Endothelial cell of umbilical vein (primary cell): ENCODE results near the gene NALF2. TPM values are rescaled to one million over a fixed set of nuclear protein-coding genes. Genes with fewer than 3 reads are reported as not detected.

Experiments used
- BruUV-seq: library from RNA; stranded (reverse); fragments of 400-500 nt; replicated peaks from 2 replicates; lab custom pipeline; 2021; lab: Mats Ljungman, UMichigan
- CTCF ChIA-PET: fragments of 300-600, 350-600 bp; sonication (Branson Sonifier 250); formaldehyde crosslinking; loops from one replicate; lab custom pipeline; 2021; ENCODE audit warnings: antibody characterized with exemption, inconsistent platforms; lab: Charles Lee
- POLR2A ChIA-PET: fragments of 300-600, 350-600 bp; sonication (Branson Sonifier 250); formaldehyde crosslinking; loops from one replicate; lab custom pipeline; 2021; ENCODE audit warnings: antibody characterized with exemption, inconsistent platforms; lab: Charles Lee
- DNase-seq: peaks from one replicate; pipeline ENCODE4 v3.0.0-alpha.2; 2011; ENCODE audit warnings: low read depth, low spot score
- FAIRE-seq: peaks from 2 replicates; lab custom pipeline; 2011; peaks lifted over from hg19 to GRCh38; lab: Jason Lieb, UNC
- H2AFZ ChIP-seq: 2 replicates; pipeline ENCODE4 v1.6.0; 2012; ENCODE audit warnings: low read depth, low read length, control low read depth, inconsistent platforms
- H3K27ac ChIP-seq: 2 replicates; pipeline ENCODE4 v1.5.1; 2011; ENCODE audit warnings: low read depth, mild to moderate bottlenecking, control low read depth, low read length, moderate library complexity; ENCODE audit not compliant: insufficient read depth
- H3K27me3 ChIP-seq, 2 experiments: 2 replicates each; pipeline versions ENCODE4 v1.6.0 to v1.6.1; 2011; ENCODE audit warnings: low read length in 2 of 2, mixed read lengths in 1 of 2; ENCODE audit not compliant: control insufficient read depth in 2 of 2, insufficient read depth in 2 of 2
- H3K36me3 ChIP-seq, 2 experiments: 2 replicates in 1 of 2; 3 replicates in 1 of 2; pipeline ENCODE4 v1.5.1; 2011; ENCODE audit warnings: low read length in 2 of 2, mild to moderate bottlenecking in 1 of 2, moderate library complexity in 1 of 2; ENCODE audit not compliant: control insufficient read depth in 2 of 2, insufficient read depth in 2 of 2; ENCODE audit errors: extremely low read depth in 1 of 2
- H3K4me1 ChIP-seq: 3 replicates; pipeline ENCODE4 v1.5.1; 2011; ENCODE audit warnings: mild to moderate bottlenecking, low read length; ENCODE audit not compliant: control insufficient read depth, insufficient read depth; ENCODE audit errors: extremely low read depth
- H3K4me2 ChIP-seq: 2 replicates; pipeline ENCODE4 v1.6.1; 2011; ENCODE audit warnings: low read length, control low read depth, mixed read lengths; ENCODE audit not compliant: insufficient read depth
- H3K4me3 ChIP-seq, 3 experiments: fragments of 200-600 bp in 1 of 3; sonication (generic), shearing (Covaris generic) in 1 of 3; replicated peaks in 1 of 3; 2 replicates each; pipeline ENCODE4 v1.5.1; 2011 to 2016; ENCODE audit warnings: control low read depth in 3 of 3, low read length in 3 of 3, mild to moderate bottlenecking in 2 of 3, inconsistent platforms in 1 of 3, low read depth in 1 of 3, moderate library complexity in 1 of 3; ENCODE audit not compliant: insufficient read depth in 1 of 3
- H3K79me2 ChIP-seq: 2 replicates; pipeline ENCODE4 v1.6.0; 2012; ENCODE audit warnings: low read length, inconsistent platforms; ENCODE audit not compliant: control insufficient read depth, insufficient read depth
- H3K9ac ChIP-seq: replicated peaks from 2 replicates; pipeline ENCODE3; 2011; ENCODE audit warnings: low read length, control low read depth; ENCODE audit not compliant: insufficient read depth; ENCODE audit errors: extremely low read depth
- H3K9me1 ChIP-seq: replicated peaks from 3 replicates; pipeline ENCODE4 v1.6.0; 2011; ENCODE audit warnings: mild to moderate bottlenecking, low read length; ENCODE audit not compliant: control insufficient read depth, insufficient read depth; ENCODE audit errors: extremely low read depth
- H3K9me3 ChIP-seq: replicated peaks from 2 replicates; pipeline ENCODE4 v1.5.1; 2012; ENCODE audit warnings: low read length, inconsistent platforms; ENCODE audit not compliant: control insufficient read depth, insufficient read depth
- H4K20me1 ChIP-seq: replicated peaks from 2 replicates; pipeline ENCODE3; 2011; ENCODE audit warnings: mild to moderate bottlenecking, low read length; ENCODE audit not compliant: control insufficient read depth, insufficient read depth; ENCODE audit errors: extremely low read depth
- CTCF ChIP-seq, 2 donors: IDR thresholded peaks; 1 replicate in 1 of 2; 2 replicates in 1 of 2; pipeline ENCODE4 v1.5.1; 2011; ENCODE audit warnings: low read length in 2 of 2, mild to moderate bottlenecking in 2 of 2, moderate library complexity in 2 of 2, control low read depth in 1 of 2, inconsistent platforms in 1 of 2, low read depth in 1 of 2; ENCODE audit not compliant: insufficient read depth in 1 of 2; ENCODE audit errors: extremely low read depth in 1 of 2
- EZH2 ChIP-seq: IDR thresholded peaks from 2 replicates; pipeline ENCODE4 v1.6.1; 2012; ENCODE audit warnings: borderline replicate concordance, low read depth, mild to moderate bottlenecking, moderate library complexity, low read length, inconsistent platforms; ENCODE audit not compliant: severe bottlenecking
- FOS ChIP-seq: IDR thresholded peaks from 2 replicates; pipeline ENCODE4 v1.6.1; 2011; ENCODE audit warnings: mild to moderate bottlenecking, low read length, moderate library complexity, borderline replicate concordance; ENCODE audit not compliant: insufficient read depth
- GATA2 ChIP-seq: IDR thresholded peaks from 2 replicates; pipeline ENCODE4 v1.7.0; 2011; ENCODE audit warnings: low read depth, mild to moderate bottlenecking, moderate library complexity, mixed read lengths, low read length; ENCODE audit not compliant: insufficient read length, insufficient read depth
- JUN ChIP-seq: IDR thresholded peaks from 2 replicates; pipeline ENCODE4 v1.6.1; 2011; ENCODE audit warnings: borderline replicate concordance, low read depth; ENCODE audit not compliant: insufficient read length, insufficient read depth
- MAX ChIP-seq: IDR thresholded peaks from 2 replicates; pipeline ENCODE4 v1.6.1; 2011; ENCODE audit not compliant: insufficient read depth, insufficient read length
- MYC ChIP-seq: IDR thresholded peaks from one replicate; pipeline ENCODE4 v1.6.1; 2011; ENCODE audit warnings: mild to moderate bottlenecking, low read depth, low read length
- POLR2A ChIP-seq: IDR thresholded peaks from 2 replicates; pipeline ENCODE4 v1.6.1; 2012; ENCODE audit warnings: low read depth, mild to moderate bottlenecking, control low read depth, low read length
- POLR2AphosphoS5 ChIP-seq: IDR thresholded peaks from 2 replicates; pipeline ENCODE4 v1.6.1; 2012; ENCODE audit warnings: low read depth, mild to moderate bottlenecking, control low read depth, low read length, moderate library complexity; ENCODE audit not compliant: insufficient read depth
- dilution Hi-C: fragments of 300-500 bp; cut with MboI; formaldehyde crosslinking; loops from one replicate; pipeline ENCODE4 v1.15.0; 2019; ENCODE audit warnings: low sequenced_read_pairs; ENCODE audit not compliant: extremely low pct_ligation_motif_present
- intact Hi-C: fragments of 100-400 bp; cut with micrococcal nuclease; formaldehyde crosslinking; loops from one replicate; pipeline ENCODE4 v1.10.0; 2022
- polyA plus RNA-seq, 4 experiments: library from polyadenylated mRNA; depleted of rRNA in 3 of 4; stranded (reverse) in 3 of 4; unstranded in 1 of 4; fragments of >200 nt; gene quantifications; 2 replicates each; pipeline versions ENCODE4 v1.2.1 to v1.2.3, GENCODE V29; 2011 to 2012; ENCODE audit warnings: missing spikeins in 1 of 4
- total RNA-seq: library from RNA; stranded (reverse); gene quantifications from 2 replicates; pipeline ENCODE4 v1.2.3, GENCODE V29; 2021

The NALF2 gene
- total and polyA plus RNA-seq, 2 donors (not counting 3 experiments of a cell fraction or from before 2014, with no cell fraction given): not detected

GRCh38 chrX:69457756-69458155, 46.4 kb upstream of the NALF2 start:
- Histone ChIP-seq H3K27ac (no peak overlapping the region), H3K4me3 (no peak overlapping the region), H3K27me3 (no peaks in the 10 kb centered on the region), H3K79me2 (no peaks in the 10 kb centered on the region), H3K36me3 (no peaks in the 10 kb centered on the region), H4K20me1 (no peaks in the 10 kb centered on the region), H3K9me1 (no peaks in the 10 kb centered on the region), H2AFZ (no peak overlapping the region), H3K9me3 (no peaks in the 10 kb centered on the region), H3K4me1 (no peaks in the 10 kb centered on the region), H3K4me2 (no peak overlapping the region), H3K9ac (no peak overlapping the region)
- TF ChIP-seq POLR2A (no peak), EZH2 (no peak), CTCF (IDR thresholded peaks at IDR 0.05; ENCODE audit: extremely low read depth in 1 of 2, insufficient read depth in 1 of 2, low read depth in 1 of 2, low read length in 2 of 2) (no peak), MYC (no peak)
- intact Hi-C loops (no loop called here), dilution Hi-C loops (no loop called here)
- no TSS peak for BruUV-seq
- POLR2A ChIA-PET: no interaction called here
- DNase-seq (no peak), FAIRE-seq (no peak)
- CTCF ChIA-PET: no interaction called here

- no peak overlapping the region for H3K4me3 ChIP-seq
- intact Hi-C loops: no loop called here
- no peak for TF ChIP-seq POLR2A
- TF ChIP-seq GATA2: no peak
- no peak for TF ChIP-seq POLR2AphosphoS5
- no peak for TF ChIP-seq MAX
- TF ChIP-seq JUN: no peak
- TF ChIP-seq EZH2: no peak
- TF ChIP-seq FOS: no peak
- TF ChIP-seq MYC: no peak
- no peak for TF ChIP-seq CTCF (IDR thresholded peaks at IDR 0.05; ENCODE audit: extremely low read depth in 1 of 2, insufficient read depth in 1 of 2, low read depth in 1 of 2, low read length in 2 of 2)
- CTCF ChIA-PET: no interaction called here
- POLR2A ChIA-PET: no interaction called here
- no peak overlapping the region for H3K27ac ChIP-seq
- H2AFZ ChIP-seq: no peak overlapping the region
- no peak overlapping the region for H3K4me2 ChIP-seq
- no peaks in the 10 kb centered on the region for H3K27me3 ChIP-seq
- H4K20me1 ChIP-seq: no peaks in the 10 kb centered on the region
- dilution Hi-C loops: no loop called here
- BruUV-seq: no TSS peak
- FAIRE-seq: no peak
- no peaks in the 10 kb centered on the region for H3K9me3 ChIP-seq
- H3K4me1 ChIP-seq: no peaks in the 10 kb centered on the region
- no peaks in the 10 kb centered on the region for H3K36me3 ChIP-seq
- no peaks in the 10 kb centered on the region for H3K9me1 ChIP-seq
- no peaks in the 10 kb centered on the region for H3K79me2 ChIP-seq
- DNase-seq: no peak
- H3K9ac ChIP-seq: no peak overlapping the region
These were observed 37.6 kb upstream of the NALF2 start for GRCh38 chrX:69466546-69466945.
